ENCODE results near the gene ETV6. TPM values are rescaled to one million over a fixed set of nuclear protein-coding genes. Genes with fewer than 3 reads are reported as not detected.

ETV6 gene
- total and polyA plus RNA-seq, 2 of the 8 experiments (the other 6 are each of a cell fraction or from before 2014, with no cell fraction given), result 5.5 to 23.9 TPM

- Histone ChIP-seq H3K4me3 (ENCODE audit: extremely low read depth in 1 of 4, insufficient read depth in 2 of 4, low read depth in 3 of 4, low read length in 4 of 4) (no peak overlapping the region), H2BK12ac (ENCODE audit: low read depth, low read length) (no peak overlapping the region), H3K14ac (ENCODE audit: insufficient read length) (no peak overlapping the region), H3K36me3 (ENCODE audit: control insufficient read depth in 2 of 4, insufficient read depth in 4 of 4, low read length in 3 of 4) (no peaks in the 10 kb centered on the region), H4K20me1 (replicated peaks in 1 of 2; ENCODE audit: control insufficient read depth in 1 of 2, insufficient read depth in 2 of 2, low read length in 2 of 2) (no peaks in the 10 kb centered on the region), H3K79me1 (ENCODE audit: low read depth, low read length) (no peaks in the 10 kb centered on the region), H3K9ac (replicated peaks in 1 of 4; ENCODE audit: extremely low read depth in 1 of 4, low read depth in 3 of 4, low read length in 3 of 4) (no peak overlapping the region), H2BK15ac (ENCODE audit: low read length) (no peak overlapping the region), H3K4ac (replicated peaks; ENCODE audit: insufficient read length, low read depth, low read length) (no peak overlapping the region), H3K9me3 (ENCODE audit: insufficient read depth in 2 of 2, low read depth in 1 of 2, low read length in 1 of 2) (peaks cover 13 to 15% of the 10 kb centered on the region in 2 experiments), H3K23ac (ENCODE audit: insufficient read length) (no peak overlapping the region), H3K79me2 (ENCODE audit: control insufficient read depth in 1 of 2, insufficient read depth in 2 of 2, low read length in 2 of 2) (no peaks in the 10 kb centered on the region), H2BK5ac (ENCODE audit: low read depth, low read length) (no peak overlapping the region), H3K4me2 (ENCODE audit: insufficient read depth in 1 of 2, low read depth in 2 of 2, low read length in 2 of 2) (no peak overlapping the region), H2AK5ac (ENCODE audit: low read depth, low read length) (no peak overlapping the region), H3K27ac (ENCODE audit: low read depth, low read length) (no peak overlapping the region), H4K91ac (replicated peaks; ENCODE audit: insufficient read length, low read length) (no peak overlapping the region), H2BK20ac (ENCODE audit: low read length) (no peak overlapping the region), H2BK120ac (replicated peaks; ENCODE audit: low read depth, low read length) (no peak overlapping the region), H4K8ac (ENCODE audit: extremely low read depth, insufficient read depth, low read length) (no peak overlapping the region), H4K5ac (ENCODE audit: insufficient read length, low read depth, low read length) (no peak overlapping the region), H3K18ac (ENCODE audit: extremely low read depth, low read length) (no peak overlapping the region), H3K56ac (replicated peaks; ENCODE audit: insufficient read length, low read depth, low read length) (no peak overlapping the region), H2AFZ (ENCODE audit: low read length) (no peak overlapping the region), H3K4me1 (replicated peaks in 1 of 4; ENCODE audit: control insufficient read depth in 3 of 4, insufficient read depth in 4 of 4, low read length in 3 of 4) (no peaks in the 10 kb centered on the region), H3K23me2 (ENCODE audit: low read depth, low read length) (no peaks in the 10 kb centered on the region), H3K27me3 (replicated peaks in 1 of 4; ENCODE audit: control insufficient read depth in 3 of 4, extremely low read depth in 1 of 4, insufficient read depth in 3 of 4, low read length in 3 of 4) (no peaks in the 10 kb centered on the region)
- CTCF ChIA-PET (ENCODE audit: partially characterized antibody), result interaction anchor here (2.7 kb wide), 1 partner anchor 126 kb away, joined by 5 read pairs; no protein-coding TSS in a partner anchor
- POLR2A ChIA-PET (ENCODE audit: partially characterized antibody), result interaction anchor here (0.8 kb wide), 1 partner anchor 43 kb away, joined by 3 read pairs; no protein-coding TSS in a partner anchor
- FAIRE-seq (no peak), DNase-seq (ENCODE audit: low read depth in 1 of 2, low spot score in 2 of 2) (no peak)
- TF ChIP-seq HDAC6 (IDR thresholded peaks at IDR 0.05; ENCODE audit: low read depth, low read length), result no peak
- TF ChIP-seq TAF1 (IDR thresholded peaks at IDR 0.05; ENCODE audit: low read depth, low read length), result no peak
- no peak for TF ChIP-seq KDM4A (IDR thresholded peaks at IDR 0.05; ENCODE audit: low read depth, low read length, severe bottlenecking)
- TF ChIP-seq EP300 (IDR thresholded peaks at IDR 0.05; ENCODE audit: borderline replicate concordance in 1 of 2, low read depth in 2 of 2, low read length in 2 of 2), result no peak
- TF ChIP-seq POU5F1 (IDR thresholded peaks at IDR 0.05; ENCODE audit: low read depth, low read length), result no peak
- TF ChIP-seq KDM1A (IDR thresholded peaks at IDR 0.05; ENCODE audit: borderline replicate concordance, low read length), result no peak
- TF ChIP-seq SP2 (IDR thresholded peaks at IDR 0.05; ENCODE audit: low read length), result no peak
- no peak for TF ChIP-seq RFX5 (IDR thresholded peaks at IDR 0.05; ENCODE audit: borderline replicate concordance, low read depth, low read length)
- TF ChIP-seq TCF12 (IDR thresholded peaks at IDR 0.05; ENCODE audit: low read depth, low read length), result no peak
- TF ChIP-seq ATF2 (IDR thresholded peaks at IDR 0.05; ENCODE audit: low read length), result no peak
- TF ChIP-seq, protein P1, sequence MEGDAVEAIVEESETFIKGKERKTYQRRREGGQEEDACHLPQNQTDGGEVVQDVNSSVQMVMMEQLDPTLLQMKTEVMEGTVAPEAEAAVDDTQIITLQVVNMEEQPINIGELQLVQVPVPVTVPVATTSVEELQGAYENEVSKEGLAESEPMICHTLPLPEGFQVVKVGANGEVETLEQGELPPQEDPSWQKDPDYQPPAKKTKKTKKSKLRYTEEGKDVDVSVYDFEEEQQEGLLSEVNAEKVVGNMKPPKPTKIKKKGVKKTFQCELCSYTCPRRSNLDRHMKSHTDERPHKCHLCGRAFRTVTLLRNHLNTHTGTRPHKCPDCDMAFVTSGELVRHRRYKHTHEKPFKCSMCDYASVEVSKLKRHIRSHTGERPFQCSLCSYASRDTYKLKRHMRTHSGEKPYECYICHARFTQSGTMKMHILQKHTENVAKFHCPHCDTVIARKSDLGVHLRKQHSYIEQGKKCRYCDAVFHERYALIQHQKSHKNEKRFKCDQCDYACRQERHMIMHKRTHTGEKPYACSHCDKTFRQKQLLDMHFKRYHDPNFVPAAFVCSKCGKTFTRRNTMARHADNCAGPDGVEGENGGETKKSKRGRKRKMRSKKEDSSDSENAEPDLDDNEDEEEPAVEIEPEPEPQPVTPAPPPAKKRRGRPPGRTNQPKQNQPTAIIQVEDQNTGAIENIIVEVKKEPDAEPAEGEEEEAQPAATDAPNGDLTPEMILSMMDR (IDR thresholded peaks at IDR 0.05; ENCODE audit: control extremely low read depth in 1 of 3, insufficient read depth in 1 of 3, low read depth in 1 of 3, low read length in 3 of 3), result no peak
Measured at GRCh38 chr12:11907625-11908024, 258.2 kb downstream of the ETV6 start.

Data from H1 (cell line).